Cardiac fibroblast (primary cell): ENCODE measurements around the gene RPIA.

Experiments
- DNase-seq, 2 donors: peaks; one replicate each; pipeline versions ENCODE4 v3.0.0 to v3.0.0-alpha.2; 2010; ENCODE audit warnings: low read depth in 2 of 2
- H3K4me3 ChIP-seq, 2 donors: replicated peaks in 1 of 2; 1 replicate in 1 of 2; 2 replicates in 1 of 2; pipeline ENCODE4 v1.5.1; 2011; ENCODE audit warnings: low read depth in 2 of 2, low read length in 2 of 2, mild to moderate bottlenecking in 2 of 2, moderate library complexity in 1 of 2
- CTCF ChIP-seq: IDR thresholded peaks from one replicate; pipeline ENCODE4 v1.5.1; 2011; ENCODE audit warnings: low read depth, mild to moderate bottlenecking, low read length, inconsistent platforms

The RPIA gene

GRCh38 chr2:88711289-88711688, 19.8 kb downstream of the RPIA start:
- no peak overlapping the region for H3K4me3 ChIP-seq
- DNase-seq: no peak
- no peak for TF ChIP-seq CTCF

- H3K4me3 ChIP-seq: no peak overlapping the region
- no peak for TF ChIP-seq CTCF
These were observed 20.4 kb downstream of the RPIA start for GRCh38 chr2:88711897-88712296.

GRCh38 chr2:88713408-88713807, 21.9 kb downstream of the RPIA start:
- DNase-seq: no peak
- no peak overlapping the region for H3K4me3 ChIP-seq
- no peak for TF ChIP-seq CTCF

More at GRCh38 chr2:88711897-88712296, 20.4 kb downstream of the RPIA start:
- no peak for DNase-seq

- no peak for TF ChIP-seq CTCF
- no peak for DNase-seq
- H3K4me3 ChIP-seq: no peak overlapping the region
These were observed 23.2 kb downstream of the RPIA start for GRCh38 chr2:88714667-88715066.

- DNase-seq: no peak
- no peak overlapping the region for H3K4me3 ChIP-seq
- no peak for TF ChIP-seq CTCF
These were observed 28.9 kb downstream of the RPIA start for GRCh38 chr2:88720399-88720798.

GRCh38 chr2:88721268-88721667, 29.8 kb downstream of the RPIA start:
- no peak overlapping the region for H3K4me3 ChIP-seq
- DNase-seq: no peak
- TF ChIP-seq CTCF: no peak

- no peak overlapping the region for H3K4me3 ChIP-seq
- no peak for TF ChIP-seq CTCF
- no peak for DNase-seq
These were observed 33.3 kb downstream of the RPIA start for GRCh38 chr2:88724643-88725332.
